HEK293 (cell line): ENCODE measurements around the gene CPN1.

ENCODE experiments used
- ZNF174 ChIP-seq: fragments of 450-650 bp; formaldehyde crosslinking; IDR thresholded peaks from 2 replicates; pipeline ENCODE4 v1.5.0; 2017; ENCODE audit warnings: missing biosample characterization, mild to moderate bottlenecking, missing genetic modification characterization
- ZNF24 ChIP-seq: fragments of 450-650 bp; formaldehyde crosslinking; IDR thresholded peaks from 2 replicates; pipeline ENCODE4 v1.5.1; 2016; ENCODE audit warnings: missing biosample characterization, missing genetic modification characterization
- ZNF624 ChIP-seq: fragments of 450-650 bp; formaldehyde crosslinking; IDR thresholded peaks from 2 replicates; pipeline ENCODE4 v1.5.1; 2017; ENCODE audit warnings: missing biosample characterization, missing genetic modification characterization
- TF ChIP-seq, protein P1 (sequence below): fragments of 450-650 bp; formaldehyde crosslinking; optimal IDR thresholded peaks from 2 replicates; pipeline ENCODE3; 2016; ENCODE audit warnings: missing biosample characterization, mild to moderate bottlenecking, missing genetic modification characterization
- TF ChIP-seq, protein P2 (sequence below): fragments of 450-650 bp; formaldehyde crosslinking; IDR thresholded peaks from 2 replicates; pipeline ENCODE4 v1.5.1; 2016; ENCODE audit warnings: missing biosample characterization, missing genetic modification characterization
- TF ChIP-seq, protein P3 (sequence below): fragments of 450-650 bp; formaldehyde crosslinking; IDR thresholded peaks from 2 replicates; pipeline ENCODE4 v1.5.1; 2016; ENCODE audit warnings: missing biosample characterization, missing genetic modification characterization, low read depth

DNA sequence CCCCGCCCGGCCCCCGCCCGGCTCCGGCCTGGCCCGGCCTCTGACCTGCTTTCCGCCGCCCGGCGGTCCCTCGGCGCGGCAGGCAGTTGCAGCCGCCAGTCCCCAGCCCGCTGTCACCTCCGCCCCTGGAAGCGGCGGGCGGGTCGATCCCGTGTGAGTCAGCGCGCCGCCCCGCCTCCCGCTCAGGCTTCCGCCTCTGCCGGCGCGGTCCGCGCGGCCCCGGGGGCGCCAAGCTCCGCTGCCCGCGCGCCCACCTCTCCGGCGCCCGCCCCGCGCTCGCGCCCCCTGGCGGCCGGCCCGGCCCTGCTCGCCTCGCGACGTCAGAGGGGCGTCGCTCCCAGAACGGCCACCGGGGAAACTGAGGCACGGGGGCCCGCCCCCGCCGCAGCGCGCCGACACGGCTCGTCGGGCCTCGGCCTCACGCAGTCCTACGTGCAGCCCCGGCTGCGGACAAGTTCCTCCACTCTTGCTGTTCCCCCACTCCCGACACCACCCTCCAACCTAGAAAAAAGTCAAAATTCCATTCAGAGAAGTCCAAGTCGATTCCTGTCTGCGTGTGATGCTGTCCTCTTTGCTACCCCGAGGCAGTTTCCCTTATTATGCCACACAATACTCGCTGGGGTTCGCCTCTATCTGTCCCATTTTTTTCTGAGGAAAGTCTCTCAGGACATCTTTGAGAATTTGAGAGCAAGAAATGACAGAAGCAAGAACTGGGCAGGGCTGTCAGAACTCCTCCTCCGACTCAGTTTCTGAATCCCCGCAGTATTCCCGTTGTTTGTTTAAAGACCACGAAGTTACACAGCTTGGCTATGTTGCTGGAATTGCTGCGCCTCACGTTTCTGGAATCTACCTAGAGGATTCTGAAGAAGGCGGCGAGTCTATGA, 71.6 kb downstream of the CPN1 start, which contains the start of gene DNMBP:
- TF ChIP-seq ZNF24 (tag by site-specific recombination) = no peak
- no peak for TF ChIP-seq ZNF624 (tag by site-specific recombination)
- TF ChIP-seq, protein P1, sequence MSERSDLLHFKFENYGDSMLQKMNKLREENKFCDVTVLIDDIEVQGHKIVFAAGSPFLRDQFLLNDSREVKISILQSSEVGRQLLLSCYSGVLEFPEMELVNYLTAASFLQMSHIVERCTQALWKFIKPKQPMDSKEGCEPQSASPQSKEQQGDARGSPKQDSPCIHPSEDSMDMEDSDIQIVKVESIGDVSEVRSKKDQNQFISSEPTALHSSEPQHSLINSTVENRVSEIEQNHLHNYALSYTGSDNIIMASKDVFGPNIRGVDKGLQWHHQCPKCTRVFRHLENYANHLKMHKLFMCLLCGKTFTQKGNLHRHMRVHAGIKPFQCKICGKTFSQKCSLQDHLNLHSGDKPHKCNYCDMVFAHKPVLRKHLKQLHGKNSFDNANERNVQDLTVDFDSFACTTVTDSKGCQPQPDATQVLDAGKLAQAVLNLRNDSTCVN (tag by site-specific recombination) = no peak
- TF ChIP-seq ZNF174 = no peak
- TF ChIP-seq, protein P2, sequence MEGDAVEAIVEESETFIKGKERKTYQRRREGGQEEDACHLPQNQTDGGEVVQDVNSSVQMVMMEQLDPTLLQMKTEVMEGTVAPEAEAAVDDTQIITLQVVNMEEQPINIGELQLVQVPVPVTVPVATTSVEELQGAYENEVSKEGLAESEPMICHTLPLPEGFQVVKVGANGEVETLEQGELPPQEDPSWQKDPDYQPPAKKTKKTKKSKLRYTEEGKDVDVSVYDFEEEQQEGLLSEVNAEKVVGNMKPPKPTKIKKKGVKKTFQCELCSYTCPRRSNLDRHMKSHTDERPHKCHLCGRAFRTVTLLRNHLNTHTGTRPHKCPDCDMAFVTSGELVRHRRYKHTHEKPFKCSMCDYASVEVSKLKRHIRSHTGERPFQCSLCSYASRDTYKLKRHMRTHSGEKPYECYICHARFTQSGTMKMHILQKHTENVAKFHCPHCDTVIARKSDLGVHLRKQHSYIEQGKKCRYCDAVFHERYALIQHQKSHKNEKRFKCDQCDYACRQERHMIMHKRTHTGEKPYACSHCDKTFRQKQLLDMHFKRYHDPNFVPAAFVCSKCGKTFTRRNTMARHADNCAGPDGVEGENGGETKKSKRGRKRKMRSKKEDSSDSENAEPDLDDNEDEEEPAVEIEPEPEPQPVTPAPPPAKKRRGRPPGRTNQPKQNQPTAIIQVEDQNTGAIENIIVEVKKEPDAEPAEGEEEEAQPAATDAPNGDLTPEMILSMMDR (tag by site-specific recombination) = no peak; the same call in 1 of the 2 replicates
- TF ChIP-seq, protein P3, sequence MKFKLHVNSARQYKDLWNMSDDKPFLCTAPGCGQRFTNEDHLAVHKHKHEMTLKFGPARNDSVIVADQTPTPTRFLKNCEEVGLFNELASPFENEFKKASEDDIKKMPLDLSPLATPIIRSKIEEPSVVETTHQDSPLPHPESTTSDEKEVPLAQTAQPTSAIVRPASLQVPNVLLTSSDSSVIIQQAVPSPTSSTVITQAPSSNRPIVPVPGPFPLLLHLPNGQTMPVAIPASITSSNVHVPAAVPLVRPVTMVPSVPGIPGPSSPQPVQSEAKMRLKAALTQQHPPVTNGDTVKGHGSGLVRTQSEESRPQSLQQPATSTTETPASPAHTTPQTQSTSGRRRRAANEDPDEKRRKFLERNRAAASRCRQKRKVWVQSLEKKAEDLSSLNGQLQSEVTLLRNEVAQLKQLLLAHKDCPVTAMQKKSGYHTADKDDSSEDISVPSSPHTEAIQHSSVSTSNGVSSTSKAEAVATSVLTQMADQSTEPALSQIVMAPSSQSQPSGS (tag by site-specific recombination) = no peak
